ENCODE results near the gene ADGRF1.
"Not testable (repeated sequence)": the region's sequence is repeated elsewhere in the genome, so short reads cannot be mapped to it uniquely, and the experiment has no call there.

ADGRF1 gene

GRCh38 chr6:47061309-47062300, 19.5 kb upstream of the ADGRF1 start:
- DNase-seq (ENCODE audit: low read depth in 2 of 2) = no peak

GRCh38 chr6:47059216-47059885, 17.2 kb upstream of the ADGRF1 start:
- no peak for DNase-seq (ENCODE audit: low read depth in 2 of 2)

DNA sequence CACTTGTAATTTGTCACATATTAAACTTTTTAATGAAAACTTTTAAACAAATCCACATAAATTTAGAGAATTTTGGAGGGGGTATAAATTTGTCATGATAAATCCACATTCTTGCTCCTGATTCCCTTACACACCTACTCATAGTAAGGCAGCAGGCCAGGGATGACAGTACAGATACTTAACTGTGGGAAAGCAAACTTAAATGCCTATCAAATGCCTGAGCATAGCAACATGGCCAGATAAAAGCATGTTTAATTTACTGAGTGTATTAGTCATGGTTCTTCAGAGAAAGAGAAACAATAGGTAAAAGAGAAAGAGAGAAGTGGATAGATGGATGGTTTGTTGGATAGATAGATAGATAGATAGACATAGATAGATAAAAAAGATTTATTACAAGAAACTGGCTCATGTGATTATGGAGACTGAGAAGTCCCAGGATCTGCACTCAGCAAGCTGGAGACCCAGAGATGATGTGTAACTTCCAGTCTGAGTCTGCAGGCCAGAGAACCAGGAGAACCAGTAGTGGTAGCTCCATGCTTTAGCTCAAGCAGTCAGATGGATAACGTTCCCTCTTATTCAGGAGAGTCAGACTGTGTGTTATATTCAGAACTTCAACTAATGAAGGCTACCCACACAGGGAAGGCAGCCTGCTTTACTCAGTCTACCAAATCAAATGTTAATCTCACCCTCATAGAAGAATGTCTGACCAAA, 15.9 kb upstream of the ADGRF1 start:
- no peak for DNase-seq (ENCODE audit: low read depth in 2 of 2)

DNA sequence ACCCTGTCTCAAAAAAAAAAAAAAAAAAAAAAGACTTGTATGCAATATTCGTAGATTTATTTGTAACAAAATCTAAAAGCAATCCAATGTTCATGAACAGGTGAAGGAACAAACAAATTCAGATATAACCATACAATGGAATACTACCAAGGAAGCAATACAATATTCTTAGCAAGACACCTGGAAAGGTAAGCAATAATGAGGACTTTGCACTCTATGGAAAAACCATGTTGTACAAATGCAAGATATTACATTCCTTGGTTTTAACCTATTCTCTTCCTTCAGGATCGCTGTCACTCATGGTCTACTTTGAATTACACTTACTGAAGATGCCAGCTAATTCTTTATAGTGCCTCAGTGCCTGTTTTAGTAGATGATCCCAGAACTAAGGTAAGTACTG, 14.7 kb upstream of the ADGRF1 start:
- DNase-seq (ENCODE audit: low read depth in 2 of 2) = no peak

- DNase-seq (ENCODE audit: low read depth in 2 of 2) = not testable (repeated sequence)
Measured at GRCh38 chr6:47054302-47054701, 12.2 kb upstream of the ADGRF1 start.

GRCh38 chr6:47048638-47049037, 6.5 kb upstream of the ADGRF1 start:
- DNase-seq (ENCODE audit: low read depth in 2 of 2) = no peak

DNA sequence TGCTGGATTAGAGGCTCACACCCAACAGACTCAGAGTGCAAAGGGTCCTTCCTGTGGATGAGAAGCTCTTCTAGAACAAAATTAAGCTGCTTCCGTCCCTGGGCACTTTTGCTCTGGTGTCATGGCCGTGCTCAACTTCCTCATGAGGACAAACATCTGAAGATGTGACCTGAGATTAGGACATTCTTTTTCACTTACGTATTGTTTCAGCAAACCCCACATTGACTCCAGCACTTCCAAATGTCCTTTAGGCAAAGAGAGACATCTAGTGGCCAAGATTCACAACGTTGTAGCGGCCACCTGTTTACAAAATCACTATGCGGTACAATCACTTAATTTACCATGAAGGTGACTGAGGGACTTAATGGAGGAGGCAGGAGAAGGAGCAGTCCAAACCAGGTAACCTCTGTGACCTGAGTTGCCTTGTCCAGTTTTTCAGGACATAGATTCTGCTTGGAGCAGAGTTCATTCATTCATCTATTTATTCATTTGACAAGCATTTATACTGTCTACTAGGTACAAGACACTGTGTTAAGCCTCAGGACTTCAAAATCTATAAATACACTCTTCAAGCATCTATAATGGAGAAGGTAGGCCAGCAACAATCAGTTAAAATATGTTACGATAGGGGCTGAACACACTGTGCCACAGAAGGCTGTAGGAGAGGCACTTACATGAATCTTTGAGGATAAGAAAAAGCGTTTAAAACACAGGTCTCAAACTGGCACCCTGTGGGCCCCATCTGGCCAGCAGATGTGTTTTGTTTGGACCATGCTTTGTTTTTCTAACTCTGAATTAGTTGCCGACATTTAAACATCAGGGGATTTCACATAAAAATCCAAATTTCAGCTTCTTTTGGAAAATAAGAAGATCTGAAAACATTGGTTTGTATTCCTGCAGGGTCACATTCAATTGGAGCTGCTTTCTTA, 5.6 kb upstream of the ADGRF1 start:
- DNase-seq (ENCODE audit: low read depth in 2 of 2) = no peak

- DNase-seq (ENCODE audit: low read depth in 2 of 2) = no peak
Measured at GRCh38 chr6:47047097-47047478, 5.0 kb upstream of the ADGRF1 start.

- no peak for DNase-seq (ENCODE audit: low read depth in 2 of 2)
Measured at GRCh38 chr6:47044397-47044796, 2.3 kb upstream of the ADGRF1 start.

- no peak for DNase-seq (ENCODE audit: low read depth in 2 of 2)
Measured at GRCh38 chr6:47043286-47043685, 1.2 kb upstream of the ADGRF1 start.

DNA sequence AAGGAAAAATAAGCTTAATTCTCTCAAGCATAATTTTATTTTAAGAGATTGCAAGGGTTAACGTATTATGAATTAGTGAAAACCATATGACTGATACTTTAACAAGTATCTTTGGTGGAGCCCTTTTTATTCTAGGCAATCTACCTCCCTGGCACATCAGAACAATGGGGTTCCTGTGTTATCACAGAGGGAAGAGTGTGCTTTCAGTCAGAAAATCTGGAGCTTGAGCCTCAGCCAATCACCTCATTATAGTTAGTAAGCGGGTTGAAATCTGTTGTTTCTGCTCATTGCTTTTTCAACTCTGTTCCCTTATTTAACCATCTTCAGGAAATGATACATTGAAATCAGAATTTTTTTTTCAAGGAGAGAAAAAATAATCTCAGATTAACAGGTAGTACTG, 391 bp downstream of the ADGRF1 start:
- no peak for DNase-seq (ENCODE audit: low read depth in 2 of 2)

GRCh38 chr6:47034926-47035325, 7.2 kb downstream of the ADGRF1 start:
- no peak for DNase-seq (ENCODE audit: low read depth in 2 of 2)

DNA sequence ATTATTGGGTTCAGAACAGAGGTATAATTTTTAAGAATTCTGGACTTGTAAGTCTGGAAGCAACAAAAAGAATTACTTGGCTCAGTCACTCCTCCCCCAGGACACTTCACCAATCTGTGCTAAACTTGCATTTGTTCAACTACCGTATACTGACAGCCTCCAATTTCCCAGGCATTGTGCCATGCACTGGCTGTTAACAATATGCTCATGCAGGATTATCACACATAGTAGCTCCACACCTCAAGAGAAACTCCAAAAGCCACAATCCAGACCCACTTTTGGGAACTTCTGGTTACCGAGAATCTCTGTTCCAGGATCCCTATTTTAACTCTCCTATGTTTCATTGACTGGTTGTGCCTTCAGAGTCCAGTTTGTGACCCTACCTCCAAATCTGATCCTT, 7.7 kb downstream of the ADGRF1 start:
- DNase-seq (ENCODE audit: low read depth in 2 of 2) = no peak

GRCh38 chr6:47032974-47033765, 9.0 kb downstream of the ADGRF1 start:
- no peak for DNase-seq (ENCODE audit: low read depth in 2 of 2)

DNA sequence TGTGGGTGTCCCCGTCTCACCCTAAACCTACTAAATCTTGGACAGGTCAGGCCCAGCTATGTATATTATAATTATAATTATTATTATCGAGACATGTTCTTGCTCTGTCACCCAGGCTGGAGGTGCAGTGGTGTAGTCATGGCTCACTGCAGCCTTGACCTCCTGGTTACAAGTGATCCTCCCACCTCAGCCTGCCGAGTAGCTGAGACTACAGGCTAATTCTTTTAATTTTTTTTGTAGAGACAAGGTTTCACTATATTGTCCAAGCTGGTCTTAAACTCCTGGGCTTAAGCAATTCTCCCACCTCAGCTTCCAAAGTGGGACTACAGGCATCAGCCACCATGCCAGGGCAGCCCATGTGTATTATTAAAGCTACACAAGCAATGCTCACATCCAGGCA, 10.5 kb downstream of the ADGRF1 start:
- DNase-seq (ENCODE audit: low read depth in 2 of 2) = no peak

DNA sequence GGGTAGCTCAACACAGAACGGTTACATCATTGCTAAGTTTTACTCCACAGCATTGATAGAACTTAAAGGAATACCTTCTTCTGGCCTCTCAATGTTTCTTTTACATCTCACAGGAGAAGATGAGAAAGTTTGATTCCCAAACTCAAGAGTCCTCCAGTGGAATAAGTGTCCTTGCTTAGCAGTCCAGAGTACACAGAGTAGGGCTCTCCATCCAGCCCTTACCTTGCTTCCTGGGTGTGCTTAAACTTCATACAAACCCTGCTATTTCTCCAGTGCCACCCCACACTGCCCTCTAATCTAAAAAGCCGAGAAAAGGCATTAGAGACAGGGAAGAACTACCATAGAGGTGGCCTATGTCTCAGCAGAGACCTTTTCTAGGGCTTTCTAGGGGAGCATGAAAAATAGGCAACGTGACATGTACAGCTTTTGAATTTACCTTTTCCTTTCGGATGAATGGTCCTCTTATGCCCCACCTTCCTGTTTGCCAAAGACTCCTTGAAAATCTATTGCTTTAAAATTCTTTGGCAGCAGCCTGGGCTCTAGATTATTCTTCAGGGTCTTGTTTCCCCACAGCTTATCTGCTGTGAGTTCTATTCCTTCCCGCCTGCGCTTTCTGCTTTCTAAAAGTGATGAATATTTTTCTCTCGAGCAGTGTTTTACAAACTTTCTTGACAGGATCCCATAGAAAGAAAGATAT, 12.1 kb downstream of the ADGRF1 start:
- no peak for DNase-seq (ENCODE audit: low read depth in 2 of 2)

DNA sequence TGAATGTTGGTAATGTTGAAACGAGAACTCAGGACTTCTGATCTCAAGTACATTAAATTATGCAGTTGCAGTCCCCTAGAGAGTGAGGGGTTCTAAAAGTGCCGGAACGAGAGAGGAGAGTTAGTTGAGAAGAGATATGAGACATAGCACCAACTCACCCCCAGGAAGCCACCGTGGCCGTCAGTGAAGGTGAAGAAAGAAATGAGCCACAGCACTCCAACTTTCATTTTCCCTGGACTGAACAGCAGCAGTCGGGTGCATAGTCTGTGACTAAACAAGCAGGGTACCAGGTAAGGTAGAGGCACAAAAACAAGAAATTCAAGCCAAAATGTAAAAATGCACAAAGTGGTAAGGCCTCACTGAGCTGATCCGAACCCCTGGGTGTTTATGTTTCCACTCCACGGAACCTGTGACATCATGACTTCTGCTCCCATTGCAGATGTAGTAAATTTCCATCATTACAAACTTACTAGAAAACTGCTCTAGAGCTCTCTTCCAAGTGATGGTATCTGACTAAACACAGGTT, 13.2 kb downstream of the ADGRF1 start:
- DNase-seq (ENCODE audit: low read depth in 2 of 2) = no peak

DNA sequence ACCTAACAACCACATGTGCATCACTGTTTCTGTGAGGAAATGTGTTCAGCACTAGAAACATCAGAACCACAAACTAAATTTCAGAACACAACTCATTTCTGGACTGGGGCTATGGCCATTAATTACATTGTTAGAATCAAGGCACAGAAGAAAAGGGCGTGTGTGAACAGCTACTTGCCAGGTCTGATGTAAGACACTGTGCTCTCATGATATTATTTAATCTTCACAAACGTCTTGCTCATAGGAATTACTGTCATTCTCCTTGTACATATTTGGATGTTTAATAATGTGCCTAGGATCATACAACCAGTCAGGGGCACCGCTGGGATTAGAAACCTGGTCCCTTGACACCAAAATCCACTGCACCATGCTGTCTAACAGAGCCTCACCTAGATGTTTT, 14.8 kb downstream of the ADGRF1 start:
- DNase-seq (ENCODE audit: low read depth in 2 of 2) = no peak

GRCh38 chr6:47026679-47027078, 15.5 kb downstream of the ADGRF1 start:
- no peak for DNase-seq (ENCODE audit: low read depth in 2 of 2)

DNA sequence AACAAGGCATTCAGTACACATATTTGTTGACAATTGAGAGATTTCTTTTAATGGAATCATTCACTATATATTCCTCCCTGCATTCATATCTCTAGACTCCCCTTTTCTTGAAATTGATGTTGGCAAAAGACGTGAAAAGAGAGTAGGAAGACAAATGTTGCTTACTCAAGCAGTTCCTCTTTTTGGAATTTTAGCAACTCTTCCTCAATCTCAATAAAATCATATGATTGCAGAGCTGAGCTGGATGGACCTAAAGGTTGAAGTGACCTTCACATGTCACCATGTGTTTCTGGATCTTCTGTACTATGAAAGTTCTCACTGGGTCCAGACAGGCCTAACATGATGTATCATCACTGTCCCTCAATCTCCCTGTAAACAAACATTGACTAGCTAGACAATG, 18.6 kb downstream of the ADGRF1 start:
- DNase-seq (ENCODE audit: low read depth in 2 of 2) = no peak

All from stimulated activated CD8-positive, alpha-beta memory T cell treated with anti-CD3 and anti-CD28 coated beads, Interleukin-15, amount 100 ng/mL, for 48 hours (primary cell).